ENCODE measurements around the gene RAB12.

DNA sequence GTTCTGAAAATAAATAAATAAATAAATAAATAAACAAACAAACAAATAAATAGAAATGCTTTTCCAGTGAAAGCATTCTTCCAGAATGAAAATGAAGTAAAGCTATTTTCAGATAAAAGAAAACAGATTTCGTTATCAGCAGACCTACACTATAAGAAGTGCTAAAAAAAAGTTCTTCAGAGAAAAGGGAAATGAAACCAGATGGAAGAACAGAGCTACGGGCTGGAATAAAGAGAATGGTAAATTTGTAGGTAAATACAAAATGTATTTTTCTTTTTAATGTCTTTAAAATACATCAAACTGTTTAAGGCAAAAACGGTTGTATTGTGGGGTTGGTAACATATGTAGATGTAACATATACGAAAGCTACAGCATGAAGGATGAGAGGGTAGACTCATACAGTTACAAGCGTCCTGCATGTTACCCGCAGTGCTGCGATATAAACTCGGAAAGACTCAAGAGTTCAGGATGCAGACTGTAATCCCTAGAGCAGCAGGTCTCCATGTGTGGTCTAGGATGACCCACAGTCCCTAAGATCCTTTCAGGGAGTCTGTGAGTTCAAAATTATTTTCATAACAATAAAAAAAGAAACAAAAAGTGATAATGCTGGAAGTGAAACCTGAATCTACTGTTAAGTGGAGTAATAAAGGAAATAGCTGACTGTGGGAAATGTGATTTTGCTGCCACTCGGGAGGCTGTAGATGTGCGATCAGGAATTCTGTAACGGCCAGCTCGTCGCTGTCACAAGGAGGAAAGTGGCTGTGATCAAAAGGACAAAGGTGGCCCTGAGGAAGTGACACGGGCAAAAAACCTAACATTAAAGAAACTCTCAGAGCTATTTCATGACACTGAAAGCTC lies 5.3 kb upstream of the RAB12 start:
- no peak for TF ChIP-seq ZFP30 (CRISPR knock-in tag; IDR thresholded peaks at IDR 0.05)
- no peak for TF ChIP-seq ARNTL (CRISPR knock-in tag; IDR thresholded peaks at IDR 0.05; ENCODE audit: borderline replicate concordance, low read depth)
- TF ChIP-seq TOX (CRISPR knock-in tag; IDR thresholded peaks at IDR 0.05; ENCODE audit: borderline replicate concordance): no peak
- TF ChIP-seq ESRRG (CRISPR knock-in tag; IDR thresholded peaks at IDR 0.05): no peak
- TF ChIP-seq TSHZ2 (CRISPR knock-in tag; IDR thresholded peaks at IDR 0.05): no peak

Data from SK-N-SH treated with all-trans-retinoic acid at 6 μM for 48 hours (cell line).